ENCODE measurements around the gene KCNH2. TPM values are rescaled to one million over a fixed set of nuclear protein-coding genes. Genes with fewer than 3 reads are reported as not detected.

KCNH2 gene
- total and polyA plus RNA-seq, 2 experiments from 2014 or later = 2.6 to 14.7 TPM

DNA sequence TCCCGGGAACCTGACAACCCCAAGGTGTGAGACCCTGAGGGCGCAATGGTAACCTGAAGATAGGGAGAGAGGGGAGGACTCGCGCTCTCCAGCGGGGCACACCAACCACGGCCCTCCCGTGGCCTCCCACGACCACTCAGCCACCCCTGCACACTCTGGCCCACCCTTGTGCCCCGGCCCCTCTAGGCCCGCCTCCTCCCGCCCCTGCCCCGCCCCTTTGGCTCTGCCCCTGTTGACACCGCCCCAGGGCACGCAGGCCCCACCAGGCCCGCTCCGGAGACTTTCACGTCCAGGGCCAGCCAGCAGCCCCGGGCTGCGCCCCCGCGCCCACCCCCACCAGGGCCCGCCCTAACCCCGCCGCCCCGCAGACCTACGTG lies 35.2 kb upstream of the KCNH2 start:
- Histone ChIP-seq H3K4me2 (peak overlapping the region; percentile 88), H3K4me3 (peak overlapping the region; percentile 75), H3K79me2 (replicated peaks; ENCODE audit: insufficient read depth) (no peaks in the 10 kb centered on the region), H2AFZ (peak overlapping the region; percentile 92), H3K36me3 (ENCODE audit: insufficient read depth) (no peaks in the 10 kb centered on the region), H4K20me1 (replicated peaks; ENCODE audit: insufficient read depth) (no peaks in the 10 kb centered on the region), H3K27ac (ENCODE audit: low read depth) (no peak overlapping the region), H3K4me1 (ENCODE audit: insufficient read depth) (peaks cover 20% of the 10 kb centered on the region), H3K9me2 (ENCODE audit: insufficient read depth) (no peaks in the 10 kb centered on the region), H3F3A (replicated peaks; ENCODE audit: low read depth) (0 out of 2 replicates have a peak, but pooled peaks cover 9% of the 10 kb centered on the region), H3K27me3 (ENCODE audit: insufficient read depth) (peaks cover 33% of the 10 kb centered on the region)
- ATAC-seq = peak; percentile 16
- peaks cover 46% of the 10 kb centered on the region for H3K27me3 Mint-ChIP-seq (ENCODE audit: insufficient read depth, low read depth, poor library complexity)
- TF ChIP-seq, protein P1, sequence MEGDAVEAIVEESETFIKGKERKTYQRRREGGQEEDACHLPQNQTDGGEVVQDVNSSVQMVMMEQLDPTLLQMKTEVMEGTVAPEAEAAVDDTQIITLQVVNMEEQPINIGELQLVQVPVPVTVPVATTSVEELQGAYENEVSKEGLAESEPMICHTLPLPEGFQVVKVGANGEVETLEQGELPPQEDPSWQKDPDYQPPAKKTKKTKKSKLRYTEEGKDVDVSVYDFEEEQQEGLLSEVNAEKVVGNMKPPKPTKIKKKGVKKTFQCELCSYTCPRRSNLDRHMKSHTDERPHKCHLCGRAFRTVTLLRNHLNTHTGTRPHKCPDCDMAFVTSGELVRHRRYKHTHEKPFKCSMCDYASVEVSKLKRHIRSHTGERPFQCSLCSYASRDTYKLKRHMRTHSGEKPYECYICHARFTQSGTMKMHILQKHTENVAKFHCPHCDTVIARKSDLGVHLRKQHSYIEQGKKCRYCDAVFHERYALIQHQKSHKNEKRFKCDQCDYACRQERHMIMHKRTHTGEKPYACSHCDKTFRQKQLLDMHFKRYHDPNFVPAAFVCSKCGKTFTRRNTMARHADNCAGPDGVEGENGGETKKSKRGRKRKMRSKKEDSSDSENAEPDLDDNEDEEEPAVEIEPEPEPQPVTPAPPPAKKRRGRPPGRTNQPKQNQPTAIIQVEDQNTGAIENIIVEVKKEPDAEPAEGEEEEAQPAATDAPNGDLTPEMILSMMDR (conservative IDR thresholded peaks at IDR 0.05; ENCODE audit: low read depth in 2 of 2) = no peak
- TF ChIP-seq NANOG (IDR thresholded peaks at IDR 0.05; ENCODE audit: borderline replicate concordance) = no peak
- TF ChIP-seq, protein P2, sequence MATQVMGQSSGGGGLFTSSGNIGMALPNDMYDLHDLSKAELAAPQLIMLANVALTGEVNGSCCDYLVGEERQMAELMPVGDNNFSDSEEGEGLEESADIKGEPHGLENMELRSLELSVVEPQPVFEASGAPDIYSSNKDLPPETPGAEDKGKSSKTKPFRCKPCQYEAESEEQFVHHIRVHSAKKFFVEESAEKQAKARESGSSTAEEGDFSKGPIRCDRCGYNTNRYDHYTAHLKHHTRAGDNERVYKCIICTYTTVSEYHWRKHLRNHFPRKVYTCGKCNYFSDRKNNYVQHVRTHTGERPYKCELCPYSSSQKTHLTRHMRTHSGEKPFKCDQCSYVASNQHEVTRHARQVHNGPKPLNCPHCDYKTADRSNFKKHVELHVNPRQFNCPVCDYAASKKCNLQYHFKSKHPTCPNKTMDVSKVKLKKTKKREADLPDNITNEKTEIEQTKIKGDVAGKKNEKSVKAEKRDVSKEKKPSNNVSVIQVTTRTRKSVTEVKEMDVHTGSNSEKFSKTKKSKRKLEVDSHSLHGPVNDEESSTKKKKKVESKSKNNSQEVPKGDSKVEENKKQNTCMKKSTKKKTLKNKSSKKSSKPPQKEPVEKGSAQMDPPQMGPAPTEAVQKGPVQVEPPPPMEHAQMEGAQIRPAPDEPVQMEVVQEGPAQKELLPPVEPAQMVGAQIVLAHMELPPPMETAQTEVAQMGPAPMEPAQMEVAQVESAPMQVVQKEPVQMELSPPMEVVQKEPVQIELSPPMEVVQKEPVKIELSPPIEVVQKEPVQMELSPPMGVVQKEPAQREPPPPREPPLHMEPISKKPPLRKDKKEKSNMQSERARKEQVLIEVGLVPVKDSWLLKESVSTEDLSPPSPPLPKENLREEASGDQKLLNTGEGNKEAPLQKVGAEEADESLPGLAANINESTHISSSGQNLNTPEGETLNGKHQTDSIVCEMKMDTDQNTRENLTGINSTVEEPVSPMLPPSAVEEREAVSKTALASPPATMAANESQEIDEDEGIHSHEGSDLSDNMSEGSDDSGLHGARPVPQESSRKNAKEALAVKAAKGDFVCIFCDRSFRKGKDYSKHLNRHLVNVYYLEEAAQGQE (IDR thresholded peaks at IDR 0.05; ENCODE audit: unreplicated experiment) = no peak
- TF ChIP-seq, protein P3, sequence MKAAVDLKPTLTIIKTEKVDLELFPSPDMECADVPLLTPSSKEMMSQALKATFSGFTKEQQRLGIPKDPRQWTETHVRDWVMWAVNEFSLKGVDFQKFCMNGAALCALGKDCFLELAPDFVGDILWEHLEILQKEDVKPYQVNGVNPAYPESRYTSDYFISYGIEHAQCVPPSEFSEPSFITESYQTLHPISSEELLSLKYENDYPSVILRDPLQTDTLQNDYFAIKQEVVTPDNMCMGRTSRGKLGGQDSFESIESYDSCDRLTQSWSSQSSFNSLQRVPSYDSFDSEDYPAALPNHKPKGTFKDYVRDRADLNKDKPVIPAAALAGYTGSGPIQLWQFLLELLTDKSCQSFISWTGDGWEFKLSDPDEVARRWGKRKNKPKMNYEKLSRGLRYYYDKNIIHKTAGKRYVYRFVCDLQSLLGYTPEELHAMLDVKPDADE (IDR thresholded peaks at IDR 0.05) = no peak
- TF ChIP-seq POLR2AphosphoS5 (IDR thresholded peaks at IDR 0.05; ENCODE audit: low read depth) = no peak
- TF ChIP-seq STAT1 (IDR thresholded peaks at IDR 0.05; ENCODE audit: unreplicated experiment) = no peak
- no peak for TF ChIP-seq ZNF331 (CRISPR knock-in tag; IDR thresholded peaks at IDR 0.05; ENCODE audit: low read depth)
- peak overlapping the region; percentile 77 for H3K4me3 Mint-ChIP-seq
- no peak overlapping the region for H3K27ac Mint-ChIP-seq
- peaks cover 40% of the 10 kb centered on the region for H3K4me1 Mint-ChIP-seq
- no peak for DNase-seq (ENCODE audit: low spot score)
- H3K9me3 Mint-ChIP-seq = no peaks in the 10 kb centered on the region; the same call in 2 of the 3 replicates
- peaks cover 7% of the 10 kb centered on the region; the same call in 2 of the 3 replicates for H3K36me3 Mint-ChIP-seq (ENCODE audit: low read depth)

DNA sequence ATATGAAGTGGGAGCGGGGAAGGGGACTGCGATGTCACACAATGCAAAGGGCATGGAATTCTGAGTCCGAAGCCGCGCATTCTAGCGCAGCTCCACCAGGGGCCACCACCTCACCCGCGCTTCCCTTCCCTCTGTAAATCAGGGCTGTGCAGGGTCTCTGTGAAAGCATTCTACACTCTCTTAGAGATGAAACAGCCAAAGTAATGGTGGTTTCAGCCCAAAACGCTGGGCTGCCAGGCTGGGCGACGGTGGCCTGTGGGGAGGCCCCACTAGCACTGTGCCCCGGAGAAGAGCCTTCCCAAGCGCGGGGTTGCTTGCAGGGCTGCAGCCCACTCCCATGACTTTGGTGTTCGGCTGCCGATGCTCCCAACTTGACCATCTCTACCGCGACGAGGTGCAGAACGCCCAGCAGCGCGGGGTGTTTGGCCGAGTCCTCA lies 34.8 kb upstream of the KCNH2 start:
- Mint-ChIP-seq H3K4me3 (peak overlapping the region; percentile 56), H3K36me3 (ENCODE audit: low read depth) (peaks cover 7% of the 10 kb centered on the region; the same call in 1 of the 3 replicates), H3K27ac (no peak overlapping the region), H3K27me3 (ENCODE audit: insufficient read depth, low read depth, poor library complexity) (peaks cover 42% of the 10 kb centered on the region), H3K9me3 (no peaks in the 10 kb centered on the region; the same call in 2 of the 3 replicates), H3K4me1 (peaks cover 43% of the 10 kb centered on the region)
- Histone ChIP-seq H4K20me1 (replicated peaks; ENCODE audit: insufficient read depth) (no peaks in the 10 kb centered on the region), H3K79me2 (replicated peaks; ENCODE audit: insufficient read depth) (no peaks in the 10 kb centered on the region), H3F3A (replicated peaks; ENCODE audit: low read depth) (0 out of 2 replicates have a peak, but pooled peaks cover 12% of the 10 kb centered on the region), H3K27me3 (ENCODE audit: insufficient read depth) (peaks cover 28% of the 10 kb centered on the region), H2AFZ (peak overlapping the region; percentile 92), H3K36me3 (ENCODE audit: insufficient read depth) (no peaks in the 10 kb centered on the region), H3K9me2 (ENCODE audit: insufficient read depth) (no peaks in the 10 kb centered on the region), H3K27ac (ENCODE audit: low read depth) (no peak overlapping the region), H3K4me1 (ENCODE audit: insufficient read depth) (peaks cover 24% of the 10 kb centered on the region), H3K4me2 (peak overlapping the region; percentile 88), H3K4me3 (peak overlapping the region; percentile 75)
- no peak for TF ChIP-seq STAT1 (IDR thresholded peaks at IDR 0.05; ENCODE audit: unreplicated experiment)
- TF ChIP-seq, protein P1 (conservative IDR thresholded peaks at IDR 0.05; ENCODE audit: low read depth in 2 of 2) = peak; percentile 66 to 73
- peak; percentile 46 for ATAC-seq
- DNase-seq (ENCODE audit: low spot score) = peak; percentile 88

All from GM23338 (cell line).